ENCODE data around the gene ZNF23.
A peak's percentile ranks its signal among the peaks of the same experiment; 100 is the strongest.
"Not testable (repeated sequence)": the region's sequence is repeated elsewhere in the genome, so short reads cannot be mapped to it uniquely, and the experiment has no call there.

The ZNF23 gene

DNA sequence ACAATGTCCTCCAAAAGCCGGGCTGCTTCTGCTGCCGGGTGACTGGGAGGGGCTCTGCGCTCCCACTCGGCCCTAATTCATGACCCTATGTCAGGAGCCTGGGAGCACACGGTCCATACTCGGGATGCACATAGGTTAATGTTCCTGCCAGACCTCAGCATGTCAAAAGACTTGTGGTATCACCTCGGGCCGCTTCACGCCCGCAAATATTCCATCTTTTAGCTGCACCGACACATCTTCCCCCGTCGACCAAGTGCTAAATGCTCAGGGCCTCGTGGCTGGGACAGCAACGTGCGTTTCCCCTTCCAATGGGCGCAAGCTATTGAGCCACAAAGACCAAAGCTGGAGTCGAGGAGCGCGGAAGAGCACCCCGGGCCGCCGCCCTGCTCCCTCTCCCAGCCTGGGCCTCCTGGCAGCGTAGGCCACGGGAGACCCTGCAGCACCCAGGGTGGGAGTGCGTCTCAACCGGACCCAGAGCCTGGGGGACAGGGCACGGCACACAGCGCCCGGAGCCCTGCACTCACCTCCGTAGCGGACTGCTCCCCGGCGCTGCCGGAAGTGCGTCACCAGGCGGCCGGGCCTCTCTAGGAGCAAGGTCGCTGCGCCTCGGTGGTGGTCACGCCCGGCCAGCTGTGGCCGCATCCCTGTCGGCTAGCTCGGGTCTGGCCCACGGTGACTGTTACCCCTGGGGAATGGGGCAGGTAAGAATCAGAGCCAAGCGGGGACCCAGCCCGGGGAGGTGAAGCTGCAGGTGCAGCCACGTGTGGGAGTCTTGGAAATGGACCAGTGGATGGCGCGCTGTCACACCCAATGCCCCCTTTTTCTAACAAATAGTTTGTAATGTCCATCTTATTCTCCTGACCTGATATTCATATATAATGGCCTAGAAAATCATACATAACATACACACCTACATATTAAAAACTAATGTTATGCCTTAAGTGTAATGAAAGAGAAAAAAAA is at the start of gene ZNF23:
TSS of gene ZNF23 (minus strand) at position 562 of the 963 bp plus-strand sequence. CDS start 5,451 bp downstream, outside the sequence.
- peak; percentile 62 to 63 for DNase-seq

DNA sequence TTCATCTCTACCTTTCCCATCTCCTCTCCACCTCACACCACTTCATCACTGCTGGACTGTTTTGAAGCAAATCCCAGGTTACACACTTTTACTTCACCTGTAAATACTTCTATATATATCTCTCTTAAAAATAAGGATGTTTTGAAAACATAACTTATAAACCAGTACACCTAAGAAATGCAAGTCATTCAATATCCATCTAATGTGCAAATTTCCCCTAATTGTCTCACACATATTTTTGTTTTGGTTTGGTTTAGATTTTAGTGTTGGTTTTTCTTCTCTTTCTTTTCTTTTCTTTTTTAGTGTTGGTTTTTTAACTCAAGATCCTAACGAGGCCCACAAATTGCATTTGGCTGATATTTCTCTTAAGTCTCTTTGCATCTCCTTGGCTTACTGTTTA is 45.0 kb upstream of the ZNF23 start:
- DNase-seq = no peak

DNA sequence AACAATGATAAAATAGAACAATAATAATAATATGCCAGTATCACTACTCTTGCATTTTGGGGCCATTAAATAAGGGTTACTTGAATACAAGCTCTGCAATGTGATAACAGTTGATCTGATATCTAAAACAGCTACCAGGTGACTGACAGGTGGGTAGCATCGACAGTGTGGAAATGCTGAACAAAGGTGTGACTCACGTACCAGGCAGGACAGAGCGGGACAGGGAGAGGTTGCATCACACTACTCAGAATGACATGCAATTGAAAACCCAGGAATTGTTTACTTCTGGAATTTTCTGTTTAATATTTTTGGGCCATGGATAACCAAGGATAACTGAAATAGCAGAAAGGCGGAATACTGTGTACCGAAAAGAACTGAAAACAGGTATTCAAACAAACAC is 42.9 kb upstream of the ZNF23 start:
- no peak for DNase-seq

DNA sequence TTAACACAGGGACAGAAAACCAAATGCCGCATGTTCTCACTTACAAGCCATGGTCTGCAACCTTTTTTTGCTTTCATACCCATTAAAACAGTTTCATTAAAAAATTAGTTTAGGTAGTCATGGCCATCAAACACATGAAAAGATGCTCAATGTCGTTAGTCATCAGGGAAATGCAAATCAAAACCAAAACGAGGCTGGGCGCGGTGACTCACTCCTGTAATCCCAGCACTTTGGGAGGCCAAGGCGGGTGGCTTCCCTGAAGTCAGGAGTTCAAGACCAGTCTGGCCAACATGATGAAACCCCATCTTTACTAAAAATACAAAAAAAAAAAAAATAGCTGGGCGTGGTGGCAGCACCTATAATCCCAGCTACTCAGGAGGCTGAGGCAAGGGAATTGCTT is 42.0 kb upstream of the ZNF23 start:
- DNase-seq = not testable (repeated sequence)

DNA sequence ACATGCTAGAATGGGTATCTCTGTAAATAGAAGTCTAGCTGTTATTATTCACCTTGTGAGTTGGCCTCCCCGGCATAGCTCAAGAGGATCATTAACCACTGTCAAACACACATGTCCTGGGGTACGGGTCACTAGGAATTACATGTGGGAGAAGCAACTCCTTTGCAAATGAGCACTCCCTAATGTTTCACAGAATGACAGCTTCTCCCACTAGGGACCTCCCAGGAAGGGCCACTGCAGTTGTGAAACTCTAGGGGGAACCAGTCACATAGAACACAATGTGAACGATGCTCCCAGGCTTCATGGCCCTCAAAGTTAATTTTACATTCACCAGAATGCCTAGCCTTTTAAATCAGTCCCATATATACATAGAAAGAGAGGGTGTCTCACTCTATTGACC is 39.5 kb upstream of the ZNF23 start:
- DNase-seq = no peak

DNA sequence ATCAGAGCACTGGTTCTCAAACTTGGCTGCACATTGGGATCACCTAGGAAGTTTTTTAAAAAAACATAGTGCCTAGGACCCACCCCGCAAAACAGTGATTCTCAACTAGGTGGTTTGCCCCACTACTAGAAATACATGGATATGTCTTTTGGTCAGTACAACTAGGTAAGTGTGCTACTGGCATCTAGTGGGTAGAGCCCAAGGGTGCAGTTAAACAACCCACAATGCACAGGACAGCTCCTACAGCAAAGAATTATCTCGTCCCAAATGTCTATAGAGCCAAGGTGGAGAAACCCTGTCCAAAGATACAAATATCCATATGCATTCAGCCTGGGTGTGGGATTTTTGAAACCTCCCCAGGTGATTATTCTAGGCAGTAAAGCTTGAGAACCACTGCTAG is 38.9 kb upstream of the ZNF23 start:
- DNase-seq = no peak

DNA sequence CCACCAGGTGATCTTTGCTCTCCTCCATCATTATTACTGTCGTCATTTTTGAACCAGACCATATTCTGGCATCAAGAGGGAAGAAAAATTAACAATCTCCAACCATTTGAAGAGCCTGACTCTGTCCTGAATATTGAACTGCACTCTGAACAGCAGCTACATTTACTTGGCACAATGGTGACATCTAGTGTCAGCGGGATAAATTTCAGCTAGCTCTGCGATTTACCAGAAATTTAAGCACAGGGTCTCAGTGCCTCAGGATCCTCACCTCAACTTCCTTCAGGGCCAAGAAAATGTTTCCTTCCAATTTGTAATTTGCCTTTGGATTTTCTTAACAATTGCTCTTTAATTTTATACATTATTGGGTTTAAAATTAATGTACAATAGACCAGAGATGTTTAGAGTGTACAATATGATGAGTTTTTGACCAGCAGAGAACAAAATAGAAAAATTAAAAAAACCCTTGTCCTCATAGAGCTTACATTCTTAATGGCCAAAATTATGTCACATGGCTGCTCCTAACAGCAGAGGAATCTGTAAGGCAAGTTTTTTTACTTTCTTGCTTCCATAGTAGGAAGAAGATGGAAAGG is 37.8 kb upstream of the ZNF23 start:
- peak; percentile 23 to 25 for DNase-seq

DNA sequence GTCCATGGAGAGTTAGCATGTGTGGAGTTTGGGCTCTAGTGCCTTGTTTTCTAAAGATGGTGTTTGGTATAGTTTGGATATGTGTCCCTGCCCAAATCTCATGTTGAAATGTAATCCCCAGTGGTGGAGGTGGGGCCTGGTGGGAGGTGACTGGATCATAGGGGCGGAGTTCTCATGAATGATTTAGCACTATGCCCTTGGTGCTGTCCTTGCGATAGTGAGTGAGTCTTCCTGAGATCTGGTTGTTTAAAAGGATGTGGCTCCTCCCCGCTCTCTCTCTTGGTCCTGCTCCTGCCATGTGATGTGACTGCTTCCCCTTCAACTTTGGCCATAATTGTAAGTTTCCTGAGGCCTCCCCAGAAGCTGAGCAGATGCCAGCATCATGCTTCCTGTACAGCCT is 36.0 kb upstream of the ZNF23 start:
- DNase-seq = no peak

DNA sequence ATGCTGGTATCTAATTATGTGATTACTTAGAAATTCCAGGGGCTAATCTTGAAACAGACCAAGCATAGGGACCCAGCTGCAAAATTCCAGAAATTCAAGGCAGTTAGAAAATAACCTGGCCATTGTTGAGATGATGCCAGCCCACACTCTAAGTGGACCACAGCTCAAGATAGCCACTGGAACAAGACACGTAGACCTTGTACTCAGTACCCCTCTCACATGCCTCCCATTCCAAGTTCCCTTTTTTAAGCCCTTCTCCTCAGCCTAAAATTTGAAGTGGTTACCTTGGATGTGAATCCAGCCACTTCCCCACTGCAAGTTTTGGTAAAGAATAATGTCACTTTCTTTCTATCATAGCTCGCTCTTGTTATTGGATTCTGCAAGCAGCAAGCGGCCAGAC is 31.2 kb upstream of the ZNF23 start:
- no peak for DNase-seq

DNA sequence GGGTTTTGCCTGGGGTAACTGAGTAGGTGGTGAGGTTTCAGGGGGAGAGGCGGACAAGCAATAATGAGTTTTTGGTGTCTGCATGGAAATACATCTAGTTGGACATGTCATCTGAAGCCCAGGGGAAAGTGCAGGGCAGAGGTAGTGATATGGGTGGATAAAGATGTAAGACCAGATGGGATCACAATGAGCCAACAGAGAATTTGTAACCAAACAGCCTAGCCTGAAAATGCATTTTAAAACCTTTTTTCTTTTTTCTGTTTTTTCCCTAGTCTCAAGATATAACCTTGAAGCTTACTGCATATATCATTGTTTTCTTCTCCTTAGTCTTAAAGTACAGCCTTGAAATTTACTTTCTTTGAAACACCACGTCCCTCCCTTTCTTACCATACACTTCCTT is 30.7 kb upstream of the ZNF23 start:
- DNase-seq = no peak

DNA sequence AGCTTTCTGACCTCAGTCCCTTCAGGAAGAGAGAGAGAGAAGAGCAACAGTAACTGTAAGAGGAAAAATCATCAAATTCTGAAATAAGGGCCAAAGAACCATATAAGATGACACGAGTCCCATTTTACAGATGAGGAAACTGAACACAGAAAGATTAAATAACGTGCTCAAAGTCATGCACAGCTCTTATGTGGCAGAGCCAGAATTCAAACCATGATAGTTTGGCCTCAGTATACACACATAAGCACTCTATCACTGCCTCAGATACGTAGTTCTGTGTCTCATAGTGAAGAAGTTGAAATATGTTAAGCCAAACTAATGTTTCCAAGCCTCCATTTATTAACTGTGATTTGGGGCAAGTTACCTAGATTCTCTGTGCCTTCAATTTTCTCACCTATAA is 29.0 kb upstream of the ZNF23 start:
- DNase-seq = no peak

DNA sequence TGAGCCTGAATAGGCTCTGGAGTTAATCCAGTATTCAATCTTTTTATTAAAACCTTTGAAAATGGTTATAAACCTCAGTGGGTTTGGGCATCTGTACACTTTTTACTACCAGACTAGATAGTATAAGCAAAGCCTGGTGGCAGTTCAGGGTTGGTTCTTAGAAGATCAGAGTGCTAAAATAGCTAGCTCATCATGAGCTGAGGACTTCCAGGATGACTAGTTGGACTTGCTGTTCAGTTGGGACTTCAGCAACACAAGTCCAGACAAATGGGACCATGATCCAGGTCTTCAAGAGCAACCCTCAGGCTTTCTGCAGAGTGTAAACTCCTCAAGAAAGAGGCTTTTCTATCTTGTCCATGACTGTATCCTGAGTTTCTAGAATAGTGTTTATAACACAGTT is 28.3 kb upstream of the ZNF23 start:
- DNase-seq = no peak

DNA sequence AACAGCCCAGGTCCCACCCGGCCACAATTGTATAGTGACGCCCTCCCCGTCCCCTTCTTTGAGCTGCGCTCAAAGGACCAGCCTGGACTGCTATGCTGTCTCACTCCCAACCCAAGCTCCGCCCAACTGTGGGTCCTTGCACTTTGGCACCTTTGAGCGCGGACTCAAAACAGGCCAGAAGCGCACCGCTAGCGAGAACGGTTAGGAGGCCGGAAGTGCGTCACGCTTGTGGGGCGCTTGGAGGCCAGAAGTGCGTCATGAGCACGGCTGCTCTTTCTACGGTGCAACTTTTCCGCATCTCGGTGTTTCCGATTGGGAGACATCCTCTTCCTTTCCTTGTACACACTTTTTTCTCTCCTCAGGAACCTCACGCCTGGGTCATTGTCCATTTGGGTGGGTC is 27.1 kb upstream of the ZNF23 start, which contains the start of gene ZNF19:
TSS of gene ZNF19 (minus strand) at position 203 of the 400 bp plus-strand sequence. CDS start 7,210 bp downstream, outside the sequence.
- no peak for DNase-seq

DNA sequence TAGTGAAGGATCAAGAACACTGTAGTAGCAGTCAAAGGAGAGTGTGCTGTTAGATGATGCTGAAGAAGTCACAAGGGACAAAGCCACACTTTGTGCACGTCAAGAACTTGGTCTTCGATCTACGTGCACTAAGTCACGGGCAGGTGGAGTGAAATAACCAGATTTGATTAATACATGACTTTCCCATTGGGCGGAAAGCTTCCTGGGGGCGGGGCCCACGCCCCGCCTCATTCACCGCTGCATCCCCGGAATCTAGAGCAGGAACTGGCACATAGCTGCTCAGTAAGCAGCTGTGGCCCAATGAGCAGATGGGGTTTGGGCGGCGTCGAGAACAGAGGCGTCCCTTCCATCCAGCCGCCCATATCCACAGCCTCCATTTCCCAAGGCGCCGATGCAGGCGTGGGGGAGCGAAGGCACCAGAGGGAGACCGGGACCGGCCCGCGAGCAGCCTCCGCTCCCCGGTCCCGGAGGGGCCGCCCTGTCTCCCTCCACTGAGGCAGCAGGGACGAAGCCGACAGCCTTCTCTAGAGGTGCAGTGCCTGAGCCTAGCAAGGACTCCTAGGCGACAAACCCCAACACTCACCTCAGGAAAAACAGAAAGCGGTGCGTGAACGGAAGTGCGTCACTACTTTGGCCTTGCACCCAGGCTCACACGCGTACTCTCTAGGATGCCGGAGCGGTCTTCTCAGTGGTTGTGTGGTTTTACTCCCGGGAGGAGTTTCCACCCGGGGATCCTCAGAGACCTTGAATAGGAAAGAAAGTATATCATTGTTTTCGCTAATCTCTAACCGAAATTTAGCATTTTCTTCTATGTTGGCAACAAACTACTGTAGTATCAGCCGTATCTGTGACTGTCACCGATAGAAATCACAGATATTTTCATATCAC is 22.2 kb upstream of the ZNF23 start:
- DNase-seq = peak; percentile 62 to 68

DNA sequence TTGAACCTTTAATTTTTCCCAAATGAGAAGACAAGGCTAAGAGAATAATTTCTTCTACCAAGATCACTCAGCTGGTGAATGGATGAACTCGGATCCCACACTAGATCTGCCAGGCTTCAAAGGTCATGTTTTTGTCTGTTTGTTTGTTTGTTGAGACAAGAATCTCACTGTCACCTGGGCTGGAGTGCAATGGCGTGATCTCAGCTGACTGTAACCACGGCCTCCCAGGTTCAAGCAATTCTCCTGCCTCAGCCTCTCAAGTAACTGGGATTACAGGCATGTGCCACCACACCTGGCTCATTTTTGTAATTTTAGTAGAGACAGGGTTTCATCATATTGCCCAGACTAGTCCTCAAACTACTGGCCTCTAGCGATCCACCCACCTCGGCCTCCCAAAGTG is 20.5 kb upstream of the ZNF23 start:
- no peak for DNase-seq

DNA sequence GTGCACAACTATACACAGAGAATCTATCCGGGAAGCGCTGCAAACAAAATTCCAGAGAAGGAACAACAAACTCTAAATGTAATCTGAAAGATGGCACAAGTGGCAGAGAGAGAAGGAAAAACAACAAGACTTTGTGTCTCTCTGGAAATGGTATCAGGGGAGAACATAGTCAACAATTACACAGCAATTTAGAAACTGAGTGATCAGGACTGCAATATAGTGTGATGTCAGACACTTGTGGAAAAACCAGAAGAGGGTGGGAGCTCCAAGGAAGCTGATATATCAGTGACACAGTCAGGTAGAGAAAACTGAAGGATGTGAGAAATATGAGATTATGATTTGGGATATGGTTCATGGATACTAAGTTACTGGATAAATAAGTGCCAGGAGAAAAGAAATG is 18.9 kb upstream of the ZNF23 start:
- no peak for DNase-seq

DNA sequence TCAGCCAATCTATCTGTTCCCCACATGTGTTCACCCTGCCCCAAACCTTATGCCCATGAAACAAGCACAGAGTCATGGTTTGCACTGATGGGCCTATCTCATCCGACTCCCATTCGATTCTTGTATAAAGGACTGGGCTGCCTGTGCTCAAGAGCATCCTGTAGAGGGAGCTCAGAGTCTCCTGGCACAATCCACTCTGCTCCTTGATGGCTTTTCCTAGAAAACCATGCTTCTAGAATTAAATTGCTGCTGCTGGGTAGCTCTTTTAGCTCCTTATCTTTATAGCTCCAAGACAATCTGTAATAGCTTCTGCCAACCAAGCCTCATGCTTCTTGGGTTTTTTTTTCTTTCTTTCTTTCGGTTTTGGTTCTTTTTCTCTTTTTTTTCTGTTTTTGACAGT is 17.4 kb upstream of the ZNF23 start:
- DNase-seq = no peak

DNA sequence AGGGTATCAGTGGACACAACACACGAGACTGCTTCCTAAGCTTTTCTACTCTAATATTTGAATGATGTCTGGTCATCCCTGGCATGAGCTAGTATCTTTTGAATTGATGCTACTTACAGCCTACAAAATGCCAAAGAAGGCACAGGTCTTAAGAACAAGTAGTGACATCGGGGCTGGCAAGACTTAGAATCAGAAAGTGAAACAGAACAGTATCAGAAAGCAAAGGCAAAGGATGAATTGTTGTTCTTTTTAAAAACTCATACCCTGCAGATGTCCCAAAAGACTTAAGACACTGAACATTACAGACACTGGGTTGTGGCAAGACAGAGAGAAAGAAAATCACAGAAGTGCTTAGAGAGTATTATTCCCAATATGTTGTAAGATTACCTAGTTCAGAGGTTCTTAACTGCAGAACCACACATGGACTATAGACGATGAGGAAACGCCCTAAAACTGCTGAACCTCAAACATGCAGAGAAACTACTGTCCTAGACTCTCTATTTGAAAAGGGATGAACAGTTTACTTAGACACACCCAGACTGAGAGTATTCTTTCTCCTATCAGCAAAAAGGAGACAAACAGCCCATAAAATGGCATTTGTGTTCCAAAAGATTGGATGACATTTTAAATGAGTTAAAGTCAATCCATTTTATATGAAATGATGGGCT is 14.5 kb upstream of the ZNF23 start:
- no peak for DNase-seq

DNA sequence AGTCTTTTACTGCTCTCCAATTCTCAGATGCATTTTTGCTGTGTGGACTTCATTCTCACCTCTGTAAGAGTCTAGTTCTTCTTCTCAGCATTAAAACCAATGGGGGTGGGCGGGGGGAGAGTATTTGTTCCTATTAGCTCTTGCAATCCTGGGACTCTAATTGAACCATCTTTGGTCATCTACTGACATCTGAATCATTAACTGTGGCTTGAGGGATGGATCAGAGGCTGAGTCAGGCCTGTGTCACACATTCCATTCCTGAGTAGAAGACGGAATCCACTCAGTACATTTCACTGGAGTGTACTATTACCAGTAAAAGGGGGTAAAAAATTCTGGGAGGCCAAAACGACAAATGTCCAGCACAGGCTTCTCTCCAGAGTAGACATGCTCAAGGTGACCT is 12.8 kb upstream of the ZNF23 start:
- DNase-seq = no peak

DNA sequence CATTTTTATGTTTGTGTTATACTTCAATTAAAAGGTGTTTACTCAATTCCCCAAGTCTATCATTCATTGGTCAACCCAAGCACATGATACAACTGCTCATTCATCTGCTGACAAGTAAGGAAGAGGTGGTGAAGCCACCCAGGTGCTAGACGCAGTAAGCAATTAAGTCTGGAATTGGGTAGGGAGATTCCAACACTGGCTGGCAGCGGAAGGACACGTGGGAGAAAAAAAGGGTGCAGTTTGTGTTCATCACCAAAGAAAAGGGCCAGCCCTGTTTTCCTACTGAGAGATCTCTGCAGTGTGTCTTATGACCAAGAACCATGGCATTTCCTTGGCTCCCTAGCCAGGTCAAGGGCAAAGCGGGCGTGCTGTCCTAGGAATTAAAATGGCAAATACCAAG is 11.8 kb upstream of the ZNF23 start:
- no peak for DNase-seq

DNA sequence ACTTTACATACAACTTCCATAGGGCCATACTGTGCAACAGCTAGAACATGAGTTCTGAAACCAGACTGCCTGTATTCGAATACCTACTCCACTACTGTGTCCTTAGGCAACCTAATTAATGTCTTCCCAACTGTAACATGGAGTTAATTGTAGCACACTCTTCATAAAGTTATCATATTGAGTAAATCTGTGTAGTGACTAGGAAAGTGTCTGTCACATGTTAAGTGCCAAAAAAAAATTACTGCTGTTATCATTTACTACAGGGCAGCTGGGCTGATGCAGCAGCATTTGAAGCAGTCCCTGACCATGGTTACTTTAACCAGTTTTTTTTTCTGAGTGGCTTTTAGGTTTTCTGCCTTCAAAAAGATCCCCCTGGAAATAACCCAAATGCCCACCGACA is 10.9 kb upstream of the ZNF23 start:
- DNase-seq = no peak

DNA sequence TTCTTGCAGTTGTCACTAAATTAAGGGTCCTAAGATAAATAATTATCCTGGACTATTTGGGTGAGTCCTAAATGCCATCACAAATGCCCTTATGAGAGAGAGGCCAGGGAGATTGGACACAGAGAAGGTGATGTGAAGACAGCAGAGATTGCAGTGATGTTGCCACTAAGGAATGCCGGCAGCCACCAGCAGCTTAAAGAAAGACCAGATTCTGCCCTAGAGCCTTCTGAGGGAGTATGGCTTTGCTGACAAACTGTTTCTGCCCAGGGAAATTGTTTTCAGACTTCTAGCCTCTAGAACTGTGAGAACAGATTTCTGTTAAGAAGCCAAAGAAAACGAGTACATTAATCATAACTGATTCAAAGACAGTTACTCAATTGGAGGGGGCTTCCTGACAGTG is 10.0 kb upstream of the ZNF23 start:
- no peak for DNase-seq

DNA sequence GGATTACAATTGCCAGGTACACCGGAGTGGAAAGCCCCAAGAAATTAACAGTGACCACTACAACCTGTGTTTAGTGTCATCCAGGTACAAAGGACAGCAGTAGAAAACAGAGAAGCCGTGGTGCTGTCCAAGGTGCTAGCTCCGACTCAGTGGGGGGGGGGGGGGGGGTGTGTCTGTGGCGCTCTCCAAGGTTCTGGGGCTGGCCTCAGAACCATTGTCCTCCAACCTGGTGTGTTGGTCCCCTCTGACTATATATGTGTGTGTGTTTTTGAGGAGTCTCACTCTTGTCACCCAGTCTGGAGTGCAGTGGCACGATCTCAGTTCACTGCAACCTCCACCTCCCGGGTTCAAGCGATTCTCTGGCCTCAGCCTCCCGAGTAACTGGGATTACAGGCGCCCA is 5.8 kb upstream of the ZNF23 start:
- DNase-seq = peak; percentile 33 to 37

Data from activated CD4-positive, alpha-beta T cell treated with anti-CD3 and anti-CD28 coated beads, Interleukin-2, amount 50 U/mL, for 4 hours (primary cell).